DOHH2 (cell line): Measurements from ENCODE around the gene RNF145.

Experiments used
- H3F3A ChIP-seq: fragments of 200-600 bp; sonication (generic), shearing (Covaris generic); 2 replicates; pipeline ENCODE4 v1.6.0; 2016; ENCODE audit warnings: antibody characterized with exemption, mild to moderate bottlenecking; ENCODE audit not compliant: control insufficient read depth, insufficient read depth
- H3K27ac ChIP-seq: fragments of 200-600 bp; sonication (generic); 2 replicates; pipeline ENCODE4 v1.5.1; 2014; ENCODE audit warnings: low read depth, mild to moderate bottlenecking, low read length, moderate library complexity
- H3K27me3 ChIP-seq: fragments of 200-600 bp; sonication (generic); 2 replicates; pipeline ENCODE4 v1.6.1; 2014; ENCODE audit warnings: mild to moderate bottlenecking, low read length, mixed read lengths; ENCODE audit not compliant: control insufficient read depth
- H3K36me3 ChIP-seq: fragments of 200-600 bp; sonication (generic); 2 replicates; pipeline ENCODE4 v1.6.1; 2014; ENCODE audit warnings: mild to moderate bottlenecking, low read length, moderate library complexity, mixed read lengths; ENCODE audit not compliant: control insufficient read depth
- H3K4me1 ChIP-seq: fragments of 200-600 bp; sonication (generic); 2 replicates; pipeline ENCODE4 v1.6.1; 2014; ENCODE audit warnings: mild to moderate bottlenecking, low read length, mixed read lengths; ENCODE audit not compliant: control insufficient read depth
- H3K4me2 ChIP-seq: fragments of 200-600 bp; sonication (generic); 2 replicates; pipeline ENCODE4 v1.6.0; 2014; ENCODE audit warnings: mild to moderate bottlenecking, low read length, moderate library complexity
- H3K4me3 ChIP-seq: fragments of 200-600 bp; sonication (generic); 2 replicates; pipeline ENCODE4 v1.5.1; 2014; ENCODE audit warnings: mild to moderate bottlenecking, low read length, mixed read lengths
- H3K79me2 ChIP-seq: fragments of 200-600 bp; sonication (generic); 2 replicates; pipeline ENCODE4 v1.6.1; 2014; ENCODE audit warnings: mild to moderate bottlenecking, low read length, mixed read lengths; ENCODE audit not compliant: control insufficient read depth
- H3K9me2 ChIP-seq: fragments of 200-600 bp; sonication (generic); replicated peaks from 2 replicates; pipeline ENCODE4 v1.6.1; 2014; ENCODE audit warnings: mild to moderate bottlenecking, low read length, mixed read lengths; ENCODE audit not compliant: control insufficient read depth
- H3K9me3 ChIP-seq: fragments of 200-600 bp; sonication (generic); 2 replicates; pipeline ENCODE4 v1.6.1; 2014; ENCODE audit warnings: antibody characterized with exemption, low read length, mixed read lengths; ENCODE audit not compliant: control insufficient read depth, insufficient read depth
- H4K20me1 ChIP-seq: fragments of 200-600 bp; sonication (generic); 2 replicates; pipeline ENCODE4 v1.6.0; 2014; ENCODE audit warnings: low read depth, mild to moderate bottlenecking, antibody characterized with exemption, low read length, moderate library complexity; ENCODE audit not compliant: control insufficient read depth, insufficient read depth
- EZH2phosphoT487 ChIP-seq: fragments of 200-600 bp; sonication (generic); IDR thresholded peaks from 2 replicates; pipeline ENCODE4 v1.6.1; 2017; ENCODE audit warnings: borderline replicate concordance, mild to moderate bottlenecking, antibody characterized with exemption, low read length, moderate library complexity, mixed read lengths
- TF ChIP-seq, protein P1 (sequence below): fragments of 200-600 bp; sonication (generic); IDR thresholded peaks from one replicate; pipeline ENCODE4 v1.5.1; 2014; ENCODE audit warnings: antibody characterized with exemption, mild to moderate bottlenecking, low read depth, low read length; ENCODE audit not compliant: poor library complexity, severe bottlenecking

The RNF145 gene

DNA sequence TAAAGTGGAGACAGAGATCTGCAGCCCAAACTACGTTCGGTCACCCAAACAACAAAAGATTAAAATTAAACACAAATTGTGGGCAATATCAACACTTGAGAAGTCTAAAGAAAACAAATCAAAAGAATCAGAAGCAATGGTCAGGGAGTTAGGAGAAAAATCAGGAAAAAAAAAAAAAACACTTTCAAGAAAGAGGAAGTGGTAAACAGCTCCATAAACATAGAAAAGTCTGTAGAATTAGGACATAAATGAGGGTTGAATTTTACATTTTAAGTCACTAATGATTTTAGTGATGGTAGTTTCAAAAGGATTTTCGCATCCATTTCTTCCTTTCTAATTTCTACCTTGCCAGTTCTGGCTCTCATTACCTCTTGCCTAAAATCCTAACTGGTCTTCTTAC is 10.1 kb downstream of the RNF145 start:
- Histone ChIP-seq H3K9me2 (no peaks in the 10 kb centered on the region), H3F3A (peaks cover 20% of the 10 kb centered on the region), H3K36me3 (peaks cover 71% of the 10 kb centered on the region), H3K79me2 (peaks cover 89% of the 10 kb centered on the region), H3K27me3 (no peaks in the 10 kb centered on the region), H3K4me3 (peak overlapping the region; percentile 27), H4K20me1 (peaks cover 20% of the 10 kb centered on the region), H3K27ac (peak overlapping the region; percentile 58), H3K4me1 (peaks cover 46% of the 10 kb centered on the region), H3K9me3 (no peaks in the 10 kb centered on the region), H3K4me2 (peak overlapping the region; percentile 57)
- TF ChIP-seq EZH2phosphoT487 = no peak
- TF ChIP-seq, protein P1, sequence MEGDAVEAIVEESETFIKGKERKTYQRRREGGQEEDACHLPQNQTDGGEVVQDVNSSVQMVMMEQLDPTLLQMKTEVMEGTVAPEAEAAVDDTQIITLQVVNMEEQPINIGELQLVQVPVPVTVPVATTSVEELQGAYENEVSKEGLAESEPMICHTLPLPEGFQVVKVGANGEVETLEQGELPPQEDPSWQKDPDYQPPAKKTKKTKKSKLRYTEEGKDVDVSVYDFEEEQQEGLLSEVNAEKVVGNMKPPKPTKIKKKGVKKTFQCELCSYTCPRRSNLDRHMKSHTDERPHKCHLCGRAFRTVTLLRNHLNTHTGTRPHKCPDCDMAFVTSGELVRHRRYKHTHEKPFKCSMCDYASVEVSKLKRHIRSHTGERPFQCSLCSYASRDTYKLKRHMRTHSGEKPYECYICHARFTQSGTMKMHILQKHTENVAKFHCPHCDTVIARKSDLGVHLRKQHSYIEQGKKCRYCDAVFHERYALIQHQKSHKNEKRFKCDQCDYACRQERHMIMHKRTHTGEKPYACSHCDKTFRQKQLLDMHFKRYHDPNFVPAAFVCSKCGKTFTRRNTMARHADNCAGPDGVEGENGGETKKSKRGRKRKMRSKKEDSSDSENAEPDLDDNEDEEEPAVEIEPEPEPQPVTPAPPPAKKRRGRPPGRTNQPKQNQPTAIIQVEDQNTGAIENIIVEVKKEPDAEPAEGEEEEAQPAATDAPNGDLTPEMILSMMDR = no peak

DNA sequence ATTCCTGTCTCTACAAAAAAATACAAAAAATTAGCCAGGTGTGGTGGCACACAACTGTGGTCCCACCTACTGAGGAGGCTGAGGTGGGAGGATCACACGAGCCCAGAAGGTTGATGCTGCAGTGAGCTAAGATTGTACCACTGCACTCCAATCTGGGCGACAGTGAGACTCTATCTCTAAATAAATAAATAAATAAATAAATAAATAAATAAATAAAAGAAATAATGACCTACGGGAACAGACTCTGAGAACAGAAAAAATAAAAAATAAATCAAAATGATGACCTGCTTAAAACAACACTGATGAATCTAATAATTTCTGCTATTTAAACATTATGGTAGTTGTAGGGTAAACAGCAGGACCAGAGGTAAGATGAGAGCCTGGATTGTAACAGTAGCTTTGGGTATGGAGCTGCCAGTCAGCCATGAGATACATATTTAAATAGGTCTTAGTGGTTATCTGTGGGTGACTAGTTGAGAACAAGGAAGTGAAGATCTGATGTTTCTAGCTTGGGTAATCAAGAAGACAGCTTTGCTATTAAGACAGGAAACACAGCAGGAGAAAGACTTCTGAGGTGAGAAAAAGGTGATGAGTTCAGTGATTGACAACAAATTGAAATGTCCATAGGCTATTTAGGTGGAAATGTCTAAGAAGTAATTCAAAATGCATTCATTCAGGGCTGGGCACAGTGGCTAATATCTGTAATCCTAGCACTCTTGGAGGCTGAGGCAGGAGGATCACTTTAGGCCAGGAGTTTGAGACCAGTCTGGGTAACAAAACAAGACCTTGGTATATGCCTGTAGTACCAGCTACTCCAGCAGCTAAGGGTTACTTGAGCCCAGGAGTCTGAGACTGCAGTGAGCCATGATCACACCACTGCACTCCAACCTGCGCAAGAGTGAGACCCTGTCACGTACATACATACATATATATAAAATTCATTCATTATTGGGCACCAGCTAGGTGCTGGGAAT is 11.0 kb downstream of the RNF145 start:
- Histone ChIP-seq H3K4me2 (peak overlapping the region; percentile 57), H3K9me3 (no peaks in the 10 kb centered on the region), H3K4me1 (peaks cover 40% of the 10 kb centered on the region), H4K20me1 (peaks cover 12% of the 10 kb centered on the region; the same call in 1 of the 2 replicates), H3K27ac (peak overlapping the region; percentile 58), H3K4me3 (peak overlapping the region; percentile 35), H3K79me2 (peaks cover 84% of the 10 kb centered on the region), H3K36me3 (peaks cover 71% of the 10 kb centered on the region), H3F3A (peaks cover 20% of the 10 kb centered on the region), H3K27me3 (no peaks in the 10 kb centered on the region), H3K9me2 (no peaks in the 10 kb centered on the region)
- no peak for TF ChIP-seq EZH2phosphoT487
- TF ChIP-seq, protein P1 = no peak

DNA sequence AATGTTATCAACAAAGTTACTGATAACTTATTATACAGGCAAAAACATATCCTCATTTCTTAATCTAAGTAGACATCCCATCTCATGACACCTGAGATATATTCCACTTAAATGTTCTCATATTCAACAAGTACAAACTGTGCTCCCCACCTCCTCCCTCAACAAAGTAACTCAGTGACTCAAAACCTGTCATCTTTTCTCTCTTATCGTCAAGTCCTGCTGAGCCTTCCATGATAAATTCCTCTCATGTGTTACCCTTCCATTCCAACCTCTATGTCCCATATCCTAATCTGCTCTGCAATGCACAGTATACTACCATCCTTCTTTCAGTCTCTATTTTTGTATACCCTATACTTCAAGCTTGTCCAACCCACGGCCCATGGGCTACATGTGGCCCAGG is 13.6 kb downstream of the RNF145 start:
- no peaks in the 10 kb centered on the region for H3K9me3 ChIP-seq
- peaks cover 70% of the 10 kb centered on the region for H3K36me3 ChIP-seq
- no peak overlapping the region for H3K4me2 ChIP-seq
- no peaks in the 10 kb centered on the region for H3K27me3 ChIP-seq
- H3K79me2 ChIP-seq = peaks cover 76% of the 10 kb centered on the region
- no peak overlapping the region for H3K4me3 ChIP-seq
- H3K27ac ChIP-seq = no peak overlapping the region
- peaks cover 7% of the 10 kb centered on the region for H3F3A ChIP-seq
- TF ChIP-seq EZH2phosphoT487 = no peak
- TF ChIP-seq, protein P1 = no peak
- peaks cover 32% of the 10 kb centered on the region for H3K4me1 ChIP-seq
- H4K20me1 ChIP-seq = peaks cover 9% of the 10 kb centered on the region; the same call in 1 of the 2 replicates
- H3K9me2 ChIP-seq = no peaks in the 10 kb centered on the region
